Spinal cord (tissue), 10 donors: ENCODE data around the gene PPM1M. TPM values are rescaled to one million over a fixed set of nuclear protein-coding genes. Genes with fewer than 3 reads are reported as not detected.

Source experiments
- DNase-seq, 6 donors: peaks; one replicate each; pipeline versions ENCODE4 v3.0.0 to v3.0.0-alpha.2; 2013 to 2015; ENCODE audit warnings: low spot score in 6 of 6, low read depth in 4 of 6
- H3K27ac ChIP-seq: one replicate; pipeline ENCODE4 v1.5.1; 2013; ENCODE audit warnings: low read depth, low read length, control low read depth
- H3K27me3 ChIP-seq: one replicate; pipeline ENCODE4 v1.6.1; 2013; ENCODE audit warnings: low read length; ENCODE audit not compliant: control insufficient read depth, insufficient read depth
- H3K36me3 ChIP-seq: one replicate; pipeline ENCODE4 v1.6.1; 2013; ENCODE audit warnings: low read length; ENCODE audit not compliant: control insufficient read depth, insufficient read depth
- H3K4me1 ChIP-seq: one replicate; pipeline ENCODE4 v1.6.1; 2013; ENCODE audit warnings: low read length; ENCODE audit not compliant: control insufficient read depth, insufficient read depth
- H3K4me3 ChIP-seq: one replicate; pipeline ENCODE4 v1.5.1; 2013; ENCODE audit warnings: low read depth, low read length, control low read depth
- H3K9me3 ChIP-seq: one replicate; pipeline ENCODE4 v1.6.1; 2013; ENCODE audit warnings: low read length; ENCODE audit not compliant: control insufficient read depth, insufficient read depth
- WGBS: methylation state at CpG from one replicate; pipeline ENCODE4 v1.1.5; 2013; ENCODE audit warnings: missing lambda C conversion rate; ENCODE audit not compliant: insufficient coverage; 5-methylcytosine and 5-hydroxymethylcytosine counted together
- polyA plus RNA-seq, 2 donors: library from polyadenylated mRNA; unstranded; fragments of 120-200 nt; gene quantifications; one replicate each; pipeline ENCODE4 v1.2.1, GENCODE V29; 2013; ENCODE audit not compliant: insufficient read length in 2 of 2
- total RNA-seq, 2 donors: library from RNA; depleted of rRNA in 1 of 2; stranded (reverse); fragments of 120-200 nt in 1 of 2; fragments of >200 nt in 1 of 2; gene quantifications; one replicate each; pipeline versions ENCODE4 v1.2.3 to v1.2.4, GENCODE V29; 2013 to 2014
- donor health status: healthy.

Gene PPM1M
- total and polyA plus RNA-seq, 4 donors = 7.9 to 21.7 (median 19.6) TPM

- H3K36me3 ChIP-seq = peaks cover 48% of the 10 kb centered on the region
- H3K9me3 ChIP-seq = no peaks in the 10 kb centered on the region
- peaks cover 18% of the 10 kb centered on the region for H3K4me1 ChIP-seq
- no peak for DNase-seq
- no peak overlapping the region for H3K4me3 ChIP-seq
- H3K27ac ChIP-seq = no peak overlapping the region
- WGBS = 97% methylated on average over 6 of the region's 7 CpGs
- no peaks in the 10 kb centered on the region for H3K27me3 ChIP-seq
Measured at GRCh38 chr3:52215351-52215750, 30.2 kb upstream of the PPM1M start.

DNA sequence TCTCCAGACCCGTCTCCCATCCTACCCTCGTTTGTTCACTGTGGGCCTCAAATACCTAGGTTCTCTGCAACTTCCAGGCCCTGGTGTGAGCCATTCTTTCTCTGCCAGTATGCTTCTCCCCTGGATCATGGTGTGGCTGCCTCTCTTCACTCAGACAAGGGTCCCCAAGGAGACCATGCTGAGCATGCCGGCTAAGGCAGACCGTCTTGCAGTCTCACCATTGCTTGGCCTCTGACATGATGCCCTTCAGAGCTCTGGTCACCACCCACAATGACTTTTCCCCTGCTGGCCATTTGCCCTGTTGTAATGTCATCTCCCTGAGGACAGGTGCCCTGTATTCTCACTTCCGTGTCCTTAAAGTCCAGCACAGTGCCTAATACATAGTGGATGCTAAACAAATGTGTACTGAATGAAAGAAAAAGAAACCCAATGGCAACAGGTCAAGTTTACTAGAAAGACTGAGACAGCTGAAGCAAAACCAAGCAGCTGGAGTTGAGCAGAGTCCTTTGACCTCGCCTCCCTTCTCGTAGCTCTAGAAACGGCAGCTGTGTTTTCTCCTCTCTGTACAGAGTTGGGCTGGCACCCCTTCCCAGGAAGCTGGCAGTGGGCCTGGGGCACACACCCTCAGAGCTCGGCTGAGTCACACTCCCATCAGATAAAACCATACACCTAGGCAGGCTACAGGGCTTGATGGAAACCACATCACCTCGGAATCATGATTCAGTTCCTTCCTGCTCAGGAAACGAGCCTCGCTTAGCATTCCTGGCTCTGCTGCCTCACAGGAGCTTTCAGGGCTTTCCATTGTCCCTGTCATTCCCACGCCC, 28.8 kb upstream of the PPM1M start:
- Histone ChIP-seq H3K4me3 (no peak overlapping the region), H3K9me3 (no peaks in the 10 kb centered on the region), H3K4me1 (peaks cover 25% of the 10 kb centered on the region), H3K36me3 (peaks cover 45% of the 10 kb centered on the region), H3K27ac (no peak overlapping the region), H3K27me3 (no peaks in the 10 kb centered on the region)
- 62% methylated on average over 11 of the region's 13 CpGs for WGBS
- peak in 1 of 6 donors; percentile 24 for DNase-seq

DNA sequence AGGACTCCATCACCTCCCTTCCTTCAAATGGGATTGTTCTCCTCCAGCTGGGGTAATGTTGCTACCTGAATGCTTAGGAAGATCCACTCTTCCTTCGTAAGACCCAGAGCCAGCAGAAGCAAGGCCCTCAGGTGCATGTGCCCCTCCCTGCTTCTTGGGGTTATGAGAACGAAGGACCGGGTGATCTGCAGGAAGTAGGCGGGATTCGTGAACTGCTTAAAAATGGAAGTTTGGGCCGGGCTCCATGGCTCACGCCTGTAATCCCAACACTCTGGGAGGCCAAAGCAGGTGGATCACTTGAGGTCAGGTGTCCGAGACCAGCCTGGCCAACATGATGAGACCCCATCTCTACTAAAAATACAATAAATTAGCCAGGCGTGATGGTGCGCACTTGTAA, 28.2 kb upstream of the PPM1M start:
- peaks cover 43% of the 10 kb centered on the region for H3K36me3 ChIP-seq
- no peak for DNase-seq
- no peaks in the 10 kb centered on the region for H3K27me3 ChIP-seq
- H3K4me1 ChIP-seq = peaks cover 30% of the 10 kb centered on the region
- H3K27ac ChIP-seq = no peak overlapping the region
- WGBS = 85% methylated on average over 6 of the region's 10 CpGs
- no peaks in the 10 kb centered on the region for H3K9me3 ChIP-seq
- H3K4me3 ChIP-seq = no peak overlapping the region

DNA sequence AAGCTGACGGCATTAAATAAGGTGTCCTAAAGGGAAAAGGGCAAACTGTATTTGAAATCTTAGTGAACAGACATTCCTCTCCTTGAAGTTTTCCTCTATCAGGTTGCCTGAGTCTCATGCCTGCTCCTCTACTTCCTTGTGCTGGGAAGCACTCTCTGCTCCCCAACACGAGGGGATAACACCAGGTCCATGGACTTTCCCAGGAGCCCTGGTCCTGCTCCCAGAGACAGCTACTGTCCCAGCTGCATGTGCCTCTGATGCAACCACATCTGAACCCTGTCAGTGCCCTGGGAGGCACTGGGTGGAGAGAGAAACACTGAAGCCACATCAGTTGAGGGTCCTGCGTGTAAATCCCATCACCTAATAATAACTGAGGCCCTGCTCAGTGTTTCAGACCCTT, 27.5 kb upstream of the PPM1M start:
- WGBS = 90% methylated on average over 1 of the region's 3 CpGs
- H3K9me3 ChIP-seq = no peaks in the 10 kb centered on the region
- peaks cover 41% of the 10 kb centered on the region for H3K36me3 ChIP-seq
- H3K4me3 ChIP-seq = no peak overlapping the region
- no peaks in the 10 kb centered on the region for H3K27me3 ChIP-seq
- H3K4me1 ChIP-seq = peaks cover 30% of the 10 kb centered on the region
- no peak overlapping the region for H3K27ac ChIP-seq
- DNase-seq = no peak

GRCh38 chr3:52218454-52218853, 27.1 kb upstream of the PPM1M start:
- peak overlapping the region; percentile 29 for H3K27ac ChIP-seq
- H3K4me1 ChIP-seq = peaks cover 30% of the 10 kb centered on the region
- no peaks in the 10 kb centered on the region for H3K27me3 ChIP-seq
- H3K4me3 ChIP-seq = no peak overlapping the region
- WGBS = 76% methylated on average over 10 of the region's 12 CpGs
- no peaks in the 10 kb centered on the region for H3K9me3 ChIP-seq
- no peak for DNase-seq
- peaks cover 40% of the 10 kb centered on the region for H3K36me3 ChIP-seq

- Histone ChIP-seq H3K27me3 (no peaks in the 10 kb centered on the region), H3K4me3 (no peak overlapping the region), H3K4me1 (peaks cover 30% of the 10 kb centered on the region), H3K27ac (peak overlapping the region; percentile 29), H3K36me3 (peaks cover 42% of the 10 kb centered on the region), H3K9me3 (no peaks in the 10 kb centered on the region)
- 34% methylated on average over 5 of the region's 6 CpGs for WGBS
- DNase-seq = peak in 1 of 6 donors; percentile 29
Measured at GRCh38 chr3:52218937-52219650, 26.5 kb upstream of the PPM1M start.

DNA sequence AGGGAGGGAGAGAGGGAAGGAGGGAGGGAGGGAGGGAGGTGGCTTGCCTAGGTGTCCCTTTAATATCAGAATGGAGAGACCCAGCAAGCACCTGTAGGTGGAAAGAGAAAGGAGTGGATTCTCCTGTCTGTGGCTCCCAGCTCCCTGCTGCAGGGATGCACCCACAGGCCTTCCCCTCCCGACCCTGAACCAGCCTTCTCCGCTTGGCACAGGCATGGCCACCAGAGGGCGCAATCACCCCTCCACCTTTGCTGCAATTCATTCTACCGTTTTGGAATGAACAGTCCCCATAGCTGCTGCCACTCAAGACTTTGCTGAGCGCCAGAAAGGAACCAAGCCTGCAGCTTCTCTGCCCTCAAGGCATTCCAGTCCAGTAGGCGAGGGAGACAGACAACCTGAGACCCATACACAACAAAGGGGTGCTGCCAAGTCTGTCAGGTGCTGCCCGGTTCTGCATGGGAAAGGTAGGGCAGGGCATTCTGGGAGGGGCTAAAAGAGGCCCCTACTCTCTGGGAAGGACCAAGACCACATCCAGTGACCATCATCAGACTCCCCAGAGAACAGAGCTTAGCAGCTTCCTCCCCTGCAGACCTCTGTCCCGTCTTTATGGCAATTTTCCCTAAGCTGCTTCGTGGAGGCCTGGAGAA, 25.1 kb upstream of the PPM1M start:
- H3K9me3 ChIP-seq = no peaks in the 10 kb centered on the region
- DNase-seq = peak in 5 of 6 donors; percentile 57 to 93 (median 70)
- H3K27me3 ChIP-seq = no peaks in the 10 kb centered on the region
- H3K27ac ChIP-seq = no peak overlapping the region
- H3K4me1 ChIP-seq = peaks cover 30% of the 10 kb centered on the region
- H3K36me3 ChIP-seq = peaks cover 29% of the 10 kb centered on the region
- 21% methylated on average over 7 of the region's 9 CpGs for WGBS
- H3K4me3 ChIP-seq = no peak overlapping the region

GRCh38 chr3:52221141-52221562, 24.4 kb upstream of the PPM1M start:
- Histone ChIP-seq H3K4me1 (peaks cover 30% of the 10 kb centered on the region), H3K4me3 (no peak overlapping the region), H3K27ac (no peak overlapping the region), H3K36me3 (peaks cover 27% of the 10 kb centered on the region), H3K9me3 (no peaks in the 10 kb centered on the region), H3K27me3 (no peaks in the 10 kb centered on the region)
- DNase-seq = no peak
- WGBS = 94% methylated on average over 27 of the region's 27 CpGs

GRCh38 chr3:52221563-52222318, 23.8 kb upstream of the PPM1M start:
- no peak for DNase-seq
- H3K4me1 ChIP-seq = peaks cover 30% of the 10 kb centered on the region
- H3K9me3 ChIP-seq = no peaks in the 10 kb centered on the region
- WGBS = 88% methylated on average over 34 of the region's 34 CpGs
- H3K4me3 ChIP-seq = no peak overlapping the region
- H3K36me3 ChIP-seq = peaks cover 30% of the 10 kb centered on the region
- H3K27ac ChIP-seq = no peak overlapping the region
- H3K27me3 ChIP-seq = no peaks in the 10 kb centered on the region
